ENCODE data around the gene BOD1.

DNA sequence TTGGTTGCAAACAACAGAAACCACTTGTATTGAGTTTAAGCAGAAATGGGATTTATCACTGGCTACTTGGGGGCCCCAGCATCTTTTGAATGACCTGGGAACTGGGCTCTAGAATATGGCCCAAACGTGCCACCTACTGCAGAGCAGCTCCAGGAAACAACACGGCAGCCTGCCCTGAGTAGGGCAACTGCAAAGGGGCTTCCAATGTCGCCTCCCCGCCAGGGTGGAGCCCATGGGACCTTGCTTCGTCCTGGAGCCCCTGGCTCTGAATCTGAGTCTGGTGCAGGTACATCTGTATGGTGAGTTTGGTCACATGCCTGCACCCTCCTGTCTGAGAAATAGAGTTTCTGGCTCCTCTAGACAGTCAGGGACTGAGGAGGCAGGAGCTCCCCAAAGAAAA is 38.6 kb downstream of the BOD1 start:
- no peak for TF ChIP-seq EGR1 (IDR thresholded peaks at IDR 0.05; ENCODE audit: borderline replicate concordance in 1 of 2, low read depth in 2 of 2, low read length in 2 of 2)
- no peak for TF ChIP-seq HCFC1 (IDR thresholded peaks at IDR 0.05; ENCODE audit: low read length)

Measured in GM12878 (cell line).